DMS153 (cell line): ENCODE data around the gene CD7.

Experiments used
- DNase-seq: peaks from one replicate; lab custom pipeline; 2025; lab: John Stamatoyannopoulos, UW

The CD7 gene

DNA sequence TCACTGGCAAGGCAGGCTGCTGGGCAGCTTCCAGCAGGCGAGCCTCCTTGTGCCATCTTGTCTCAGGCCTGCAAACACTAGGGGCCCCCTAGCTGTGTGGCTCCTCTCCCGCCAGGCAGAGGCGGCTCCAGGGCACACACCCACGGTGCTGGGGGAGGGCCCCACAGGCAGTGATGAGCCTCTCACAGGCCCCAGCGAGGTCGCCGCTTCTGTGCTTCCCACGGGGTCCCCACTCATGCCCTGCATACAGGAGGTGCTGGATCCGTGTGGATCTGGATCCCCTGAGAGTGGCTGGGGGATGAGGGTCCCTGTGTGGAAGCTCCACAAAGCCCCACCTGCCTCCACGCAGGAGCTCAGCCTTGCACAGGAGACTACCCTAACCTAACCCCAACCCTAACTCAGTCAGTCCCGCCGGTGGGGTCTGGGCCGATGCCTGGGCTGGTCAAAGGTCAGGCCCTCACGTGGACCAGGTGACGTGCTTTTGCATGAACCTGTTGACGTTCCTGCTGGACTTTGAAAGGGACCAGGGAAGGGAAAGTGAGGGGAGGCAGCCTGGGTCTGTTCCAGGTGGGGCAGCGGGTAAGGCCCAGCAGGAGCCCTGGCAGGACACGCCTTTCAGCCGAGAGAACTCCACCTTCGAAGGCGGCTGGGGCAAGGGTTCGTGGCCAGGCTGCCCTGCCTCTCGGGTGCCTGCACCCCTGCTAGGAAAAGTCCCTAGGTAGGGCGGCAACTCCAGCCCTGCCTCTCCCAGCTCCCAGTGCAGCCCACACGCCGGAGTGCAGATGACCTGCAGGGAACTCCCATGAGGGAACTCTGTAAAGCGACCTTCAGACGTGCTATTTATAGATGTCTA is 11.0 kb upstream of the CD7 start:
- DNase-seq = no peak

- DNase-seq = no peak
Measured at GRCh38 chr17:82327757-82328140, 10.3 kb upstream of the CD7 start.

DNA sequence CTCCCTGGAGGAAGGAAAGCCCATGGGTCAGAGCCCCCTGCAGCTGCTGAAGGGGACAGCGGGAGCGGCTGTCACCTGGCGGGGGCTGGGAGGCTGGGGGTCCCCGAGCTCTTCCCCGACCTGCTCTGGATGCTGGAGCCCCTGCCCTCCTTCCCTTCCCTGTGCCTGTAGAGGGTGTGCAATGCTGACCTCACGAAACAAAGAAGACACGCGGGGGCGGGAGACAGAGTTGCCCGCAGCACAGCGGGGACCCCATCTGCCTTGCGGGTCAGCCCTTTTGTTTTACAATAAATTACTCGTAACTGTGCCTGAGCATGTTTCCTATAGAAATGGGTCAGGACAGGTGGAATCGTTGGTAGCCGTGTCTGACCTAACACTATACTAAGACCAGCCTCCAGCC is 9.9 kb upstream of the CD7 start:
- no peak for DNase-seq

DNA sequence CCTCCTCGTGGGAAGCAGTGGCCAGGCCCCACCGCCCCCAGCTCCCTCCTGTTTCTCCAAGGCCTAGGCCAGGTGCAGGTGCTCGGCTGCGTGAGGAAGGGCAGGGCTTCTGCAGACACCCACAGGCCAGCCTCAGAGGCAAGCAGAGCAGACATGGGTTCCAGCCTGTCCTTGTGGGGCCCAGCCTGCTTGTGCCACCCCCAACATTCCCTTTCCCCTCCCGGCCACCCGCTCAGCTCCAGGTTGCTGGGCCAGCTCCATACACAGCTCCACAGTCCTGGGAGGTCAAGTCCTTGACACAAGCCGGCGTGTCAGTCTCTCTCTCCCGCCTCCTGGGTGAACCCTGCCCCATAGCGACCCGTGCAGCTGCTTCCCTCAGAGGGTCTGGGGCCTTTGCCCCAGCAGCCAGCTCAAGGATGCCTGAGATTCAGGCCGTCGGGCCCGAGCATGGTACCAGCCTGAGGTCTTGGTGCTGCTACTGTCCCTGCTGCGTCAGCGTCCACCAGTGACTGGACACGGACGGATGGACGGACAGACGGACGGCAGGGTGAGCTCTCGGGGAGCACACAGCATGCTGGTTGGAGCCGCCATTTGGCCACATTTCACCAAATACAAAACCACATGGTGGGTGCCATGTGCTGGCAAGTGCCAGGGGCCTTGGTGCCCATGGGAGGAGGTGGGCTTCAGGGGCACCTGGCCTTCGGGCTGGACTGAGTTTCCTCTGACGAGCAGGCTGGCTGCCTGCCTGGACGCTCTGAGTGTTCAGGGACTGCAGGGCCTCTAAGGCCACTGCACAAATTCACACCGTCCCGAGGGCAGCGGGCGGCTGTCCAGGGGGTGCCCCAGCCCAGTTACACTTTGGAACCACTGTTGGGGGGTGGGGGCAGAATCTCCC is 8.1 kb upstream of the CD7 start:
- no peak for DNase-seq

- DNase-seq = no peak
Measured at GRCh38 chr17:82324566-82325285, 7.3 kb upstream of the CD7 start.

DNA sequence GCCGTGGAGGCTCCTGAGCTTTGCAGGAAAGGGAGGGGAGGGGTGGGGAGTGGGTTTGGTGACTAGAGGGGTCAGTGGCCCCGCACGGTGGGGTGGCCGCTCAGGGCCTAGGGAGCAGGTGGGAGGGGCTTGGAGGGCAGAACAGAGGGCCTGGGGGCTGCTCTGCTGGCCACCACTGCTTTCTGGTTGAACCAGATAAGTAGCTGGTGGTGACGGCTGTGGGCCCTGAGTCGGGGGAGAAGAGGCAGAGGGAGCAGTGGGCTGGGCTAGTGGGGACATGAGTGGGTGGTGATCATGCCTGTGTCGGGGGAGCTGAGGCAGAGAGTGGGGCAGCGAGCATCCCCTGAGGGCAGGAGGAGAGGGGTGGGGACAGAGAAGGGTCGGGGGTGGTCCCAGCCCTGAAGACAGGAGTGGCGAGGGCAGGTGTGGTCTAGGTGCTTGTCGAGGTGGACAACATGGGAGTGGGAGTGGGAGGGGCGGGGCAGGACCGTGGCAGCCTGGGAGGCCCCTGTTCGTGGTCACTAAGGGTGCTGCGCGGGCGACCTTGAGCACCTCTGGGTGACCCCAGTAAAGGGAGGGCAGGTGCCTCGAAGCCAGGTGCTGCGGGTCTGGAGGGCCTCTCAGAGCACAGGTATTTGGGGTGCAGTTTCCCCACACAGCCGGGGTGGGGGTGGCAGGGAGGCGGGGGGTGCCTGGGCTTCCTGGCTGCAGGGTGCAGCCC is 6.3 kb upstream of the CD7 start:
- no peak for DNase-seq

DNA sequence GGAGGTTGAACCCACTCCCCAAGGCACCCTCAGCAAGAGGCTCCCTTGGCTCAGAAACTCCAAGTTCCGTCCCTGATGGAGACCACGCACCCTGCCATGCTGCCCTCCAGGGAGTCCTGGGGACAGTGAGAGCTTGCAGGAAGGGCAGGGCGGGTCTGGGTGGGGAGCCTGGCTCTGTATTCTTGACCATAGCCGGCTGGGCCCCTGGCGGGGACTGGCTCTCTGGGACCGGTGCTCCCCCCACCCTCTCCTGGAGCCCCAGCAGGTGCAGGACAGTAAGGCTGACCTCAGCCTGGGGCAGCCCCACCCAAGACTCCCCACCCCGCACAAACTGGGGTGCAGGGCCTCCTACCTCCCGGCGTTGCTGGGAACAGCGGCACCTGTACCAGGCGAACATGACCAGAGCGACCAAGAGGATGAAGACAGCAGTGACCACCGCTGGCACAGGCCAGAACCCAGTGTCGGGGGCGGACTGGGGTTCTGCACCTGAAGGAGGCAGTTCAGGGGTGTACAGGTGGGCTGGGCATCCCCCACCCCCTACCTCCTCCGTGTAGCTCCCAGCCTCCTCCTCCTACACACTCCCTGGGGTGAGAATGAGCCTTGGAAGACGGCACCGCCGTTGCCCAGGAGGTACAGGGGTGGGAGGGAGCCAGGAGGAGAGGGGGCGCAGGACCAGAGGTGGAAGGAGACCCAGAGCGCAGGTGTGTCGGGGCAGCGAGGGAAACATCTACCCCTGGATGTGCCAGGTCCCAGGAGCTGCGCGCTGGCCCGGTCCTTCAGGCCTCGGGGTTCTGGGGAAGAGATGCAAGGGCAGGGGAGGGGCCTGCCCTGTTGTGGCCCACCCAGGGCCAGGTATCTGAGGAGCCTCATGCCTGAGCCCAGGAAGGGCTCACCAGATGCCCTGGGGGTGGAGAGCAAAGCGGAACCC is 5.4 kb upstream of the CD7 start:
- no peak for DNase-seq

- no peak for DNase-seq
Measured at GRCh38 chr17:82321947-82322466, 4.6 kb upstream of the CD7 start.

- no peak for DNase-seq
Measured at GRCh38 chr17:82320956-82321927, 3.8 kb upstream of the CD7 start.

DNA sequence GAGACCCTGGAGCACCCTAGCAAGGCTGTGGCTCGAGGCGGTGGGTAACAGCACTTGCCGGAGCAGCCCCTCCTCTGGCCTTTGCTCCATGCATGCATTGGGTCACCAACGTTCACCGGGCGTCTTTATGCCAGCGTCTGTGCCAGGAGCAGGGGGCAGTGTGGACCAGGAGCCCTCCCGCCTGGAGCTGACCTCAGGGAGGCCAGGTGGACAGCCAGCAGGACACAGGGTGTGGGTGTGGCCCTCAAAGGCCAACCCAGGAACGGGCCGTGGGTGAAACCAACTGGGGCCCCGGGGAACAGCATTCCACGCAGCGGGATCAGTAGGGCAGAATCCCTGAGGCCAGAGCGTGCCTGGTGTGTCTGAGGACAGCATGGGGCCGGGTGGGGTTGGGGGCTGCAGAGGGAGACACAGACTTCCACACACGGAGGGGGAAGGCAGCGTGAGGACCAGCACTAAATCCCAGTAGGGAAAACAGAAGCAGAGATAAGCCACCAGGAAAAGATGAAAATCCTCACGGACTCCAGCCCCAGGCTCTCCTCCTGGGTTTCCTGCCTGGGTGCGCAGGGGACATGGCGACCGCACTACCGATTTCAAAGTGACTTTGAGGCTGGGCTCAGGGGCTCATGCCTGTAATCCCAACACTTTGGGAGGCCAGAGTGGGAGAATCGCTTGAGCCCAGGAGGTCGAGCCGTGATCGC is 2.9 kb upstream of the CD7 start:
- DNase-seq = no peak

DNA sequence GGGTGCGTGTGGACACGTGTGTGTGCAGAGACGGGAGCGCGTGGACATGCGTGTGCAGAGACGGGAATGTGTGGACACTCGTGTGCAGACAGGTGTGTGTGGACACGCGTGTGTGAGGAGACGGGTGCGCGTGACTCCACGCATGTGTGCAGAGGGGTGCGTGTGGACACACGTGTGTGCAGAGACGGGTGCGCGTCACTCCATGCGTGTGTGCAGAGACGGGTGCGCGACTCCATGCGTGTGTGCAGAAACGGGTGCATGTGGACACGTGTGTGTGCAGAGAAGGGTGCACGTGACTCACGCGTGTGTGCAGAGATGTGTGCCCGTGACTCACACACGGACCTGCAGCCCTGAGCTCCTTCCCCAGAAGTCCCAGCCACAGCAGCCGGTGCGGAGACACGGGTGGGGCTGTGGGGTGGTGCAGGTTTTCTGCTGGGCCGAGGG is 2.2 kb upstream of the CD7 start:
- DNase-seq = no peak

DNA sequence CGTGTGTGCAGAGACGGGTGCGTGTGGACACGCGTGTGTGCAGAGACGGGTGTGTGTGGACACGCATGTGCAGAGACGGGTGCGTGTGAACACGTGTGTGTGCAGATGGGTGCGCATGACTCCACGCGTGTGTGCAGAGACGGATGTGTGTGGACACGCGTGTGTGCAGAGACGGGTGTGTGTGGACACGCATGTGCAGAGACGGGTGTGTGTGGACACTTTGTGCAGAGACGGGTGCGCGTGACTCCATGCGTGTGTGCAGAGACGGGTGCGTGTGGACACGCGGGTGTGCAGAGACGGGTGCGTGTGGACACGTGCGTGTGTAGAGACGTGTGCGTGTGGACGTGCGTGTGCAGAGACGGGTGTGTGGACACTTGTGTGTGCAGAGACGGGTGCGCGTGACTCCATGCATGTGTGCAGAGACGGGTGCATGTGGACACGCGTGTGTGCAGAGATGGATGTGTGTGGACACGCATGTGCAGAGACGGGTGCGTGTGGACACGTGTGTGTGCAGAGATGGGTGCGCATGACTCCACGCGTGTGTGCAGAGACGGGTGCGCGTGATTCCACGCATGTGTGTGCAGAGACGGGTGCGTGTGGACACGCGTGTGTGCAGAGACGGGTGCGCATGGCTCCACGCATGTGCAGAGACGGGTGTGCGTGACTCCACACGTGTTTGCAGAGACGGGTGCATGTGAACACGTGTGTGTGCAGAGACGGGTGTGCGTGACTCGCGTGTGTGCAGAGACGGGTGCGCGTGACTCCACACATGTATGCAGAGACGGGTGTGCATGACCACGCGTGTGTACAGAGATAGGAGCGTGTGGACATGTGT is 1.6 kb upstream of the CD7 start:
- DNase-seq = no peak

GRCh38 chr17:82318169-82318498 is 726 bp upstream of the CD7 start:
- no peak for DNase-seq

DNA sequence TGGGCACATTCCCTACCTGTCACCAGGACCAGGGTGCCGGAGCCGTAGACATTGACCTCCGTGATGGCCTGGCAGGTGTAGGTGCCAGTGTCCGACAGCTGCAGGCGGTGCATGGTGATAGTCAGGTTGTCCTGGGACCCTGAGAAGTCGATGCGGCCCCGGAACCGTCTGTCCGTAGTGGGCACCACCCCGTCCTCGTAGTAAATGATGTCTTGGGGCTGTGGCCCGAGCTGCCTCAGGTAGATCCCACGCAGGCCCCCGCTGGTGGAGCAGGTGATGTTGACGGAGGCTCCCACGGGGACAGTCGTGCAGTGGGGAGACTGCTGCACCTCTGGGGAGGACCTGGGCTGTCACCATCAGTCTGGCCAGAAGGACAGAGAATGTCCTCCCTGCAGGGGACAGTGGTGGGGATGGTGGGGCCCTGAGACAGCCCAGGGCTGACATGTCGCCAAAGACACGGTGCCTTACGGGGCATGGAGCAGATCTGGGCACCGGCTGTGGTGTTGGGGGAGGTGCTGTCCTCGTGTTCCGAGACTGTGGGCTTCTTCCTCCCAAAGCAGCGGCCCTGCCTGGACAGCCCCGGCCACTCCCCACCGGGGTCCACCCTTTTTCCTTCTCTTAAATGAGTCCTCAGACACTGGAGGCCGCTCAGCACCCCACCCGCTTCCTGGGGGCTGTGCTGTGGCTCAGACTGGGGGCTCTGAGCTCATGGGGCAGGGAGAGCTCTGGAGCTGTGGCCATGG is 586 bp downstream of the CD7 start:
- DNase-seq = no peak

DNA sequence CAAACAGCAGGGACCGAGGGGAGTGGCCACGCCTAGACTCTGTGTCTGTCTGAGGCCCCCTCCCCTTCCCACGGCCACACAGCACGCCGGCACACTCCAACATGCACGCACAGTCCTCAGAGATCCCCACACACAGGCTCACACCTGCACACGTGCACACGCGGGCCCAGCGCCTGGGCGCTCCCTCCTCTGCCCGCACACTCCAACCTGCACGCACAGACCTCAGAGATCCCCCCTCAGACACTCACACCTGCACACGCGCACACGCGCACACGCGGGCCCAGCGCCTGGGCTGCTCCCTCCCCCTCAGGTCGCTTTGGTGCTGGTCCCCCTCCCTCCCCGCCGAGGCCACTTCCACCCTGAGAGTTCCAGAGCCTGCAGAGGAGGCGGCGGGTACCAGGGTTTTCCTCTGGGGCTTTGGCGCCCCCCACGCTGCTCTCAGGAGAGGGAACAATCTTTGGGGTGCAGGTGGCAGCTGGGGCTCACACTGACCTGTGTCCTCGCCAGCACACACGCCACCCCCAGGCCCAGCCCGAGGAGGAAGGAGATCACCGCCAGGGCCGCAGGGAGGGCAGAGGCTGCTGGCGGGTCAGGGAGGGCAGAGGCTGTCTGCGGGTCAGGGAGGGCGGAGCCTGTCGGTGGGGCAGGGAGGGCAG is 1.6 kb downstream of the CD7 start:
- DNase-seq = no peak
